Left lung (tissue), 10 donors: ENCODE results near the gene C4B. TPM values are rescaled to one million over a fixed set of nuclear protein-coding genes. Genes with fewer than 3 reads are reported as not detected.

Experiments used
- ATAC-seq: fragments of 200-7000 bp; cut with Tn5 transposase; one replicate; pipeline ENCODE4 v1.9.1; 2020; ENCODE audit warnings: moderate library complexity
- DNase-seq, 4 donors: peaks; one replicate each; pipeline ENCODE4 v3.0.0-alpha.2; 2013 to 2020
- H3K27ac ChIP-seq, 2 donors: fragments of 200-600 bp; sonication (generic) in 1 of 2; one replicate each; pipeline versions ENCODE4 v1.5.0 to v1.8.0; 2020 to 2021
- H3K27me3 ChIP-seq, 2 donors: fragments of 200-600 bp; sonication (generic) in 1 of 2; one replicate each; pipeline versions ENCODE4 v1.5.0 to v1.8.0; 2020 to 2021
- H3K36me3 ChIP-seq, 2 donors: fragments of 200-600 bp; sonication (generic) in 1 of 2; one replicate each; pipeline versions ENCODE4 v1.5.0 to v1.8.0; 2020 to 2021
- H3K4me1 ChIP-seq, 2 donors: fragments of 200-600 bp; one replicate each; pipeline ENCODE4 v1.8.0; 2021
- H3K4me3 ChIP-seq, 2 donors: fragments of 200-600 bp; sonication (generic) in 1 of 2; one replicate each; pipeline versions ENCODE4 v1.5.0 to v1.8.0; 2020 to 2021; ENCODE audit warnings: mild to moderate bottlenecking in 1 of 2
- H3K9me3 ChIP-seq, 2 donors: fragments of 200-600 bp; sonication (generic) in 1 of 2; one replicate each; pipeline versions ENCODE4 v1.5.0 to v1.8.0; 2020 to 2021
- intact Hi-C, 2 donors: fragments of 100-400 bp; cut with DNase I; formaldehyde crosslinking; loops; one replicate each; pipeline versions ENCODE4 v1.11.2 to v1.14.2; 2022
- polyA plus RNA-seq, 6 donors: library from polyadenylated mRNA; unstranded; fragments of 120-200 nt; gene quantifications; one replicate each; pipeline ENCODE4 v1.2.1, GENCODE V29; 2013; ENCODE audit not compliant: insufficient read length in 6 of 6
- total RNA-seq, 2 donors: library from RNA; stranded (reverse); fragmentation: NEBNext Ultra II Directional; extraction: Animal tissue kit (Norgen Biotek cat#: 25700); gene quantifications; one replicate each; pipeline ENCODE4 v1.2.1, GENCODE V29; 2021
- TF ChIP-seq, protein P1 (sequence below), 2 donors: fragments of 200-600 bp; sonication (generic) in 1 of 2; IDR thresholded peaks; one replicate each; pipeline versions ENCODE4 v1.5.0 to v1.8.0; 2021; ENCODE audit warnings: antibody characterized with exemption in 2 of 2
- donor health status: DM: no; HTN: yes; CAD: no.
- donor health status: DM: no; HTN: no; CAD: no.

C4B gene
- total and polyA plus RNA-seq, 8 donors: 8.2 to 101 (median 13.3) TPM

DNA sequence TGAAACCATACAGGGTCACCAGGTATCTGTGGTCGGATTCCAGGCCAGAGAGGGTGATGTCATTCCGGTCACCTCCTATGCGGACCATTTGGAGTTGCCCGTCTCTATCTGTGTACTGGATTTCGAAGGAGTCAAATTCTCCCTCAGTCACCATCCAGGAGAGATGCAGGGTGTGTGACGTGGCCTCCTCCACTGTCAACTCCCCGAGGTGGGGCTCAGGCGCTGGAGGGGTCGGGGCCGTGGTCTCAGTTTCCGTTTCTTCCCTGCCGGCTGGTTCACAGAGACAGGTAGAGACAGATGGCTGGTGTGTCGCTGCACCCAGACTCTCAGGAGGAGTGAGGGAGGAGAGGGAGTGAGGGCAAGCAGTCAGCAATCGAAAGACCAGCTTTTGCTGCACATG lies 54.3 kb downstream of the C4B start:
- H3K27ac ChIP-seq: no peak overlapping the region
- H3K27me3 ChIP-seq: no peaks in the 10 kb centered on the region
- TF ChIP-seq, protein P1, sequence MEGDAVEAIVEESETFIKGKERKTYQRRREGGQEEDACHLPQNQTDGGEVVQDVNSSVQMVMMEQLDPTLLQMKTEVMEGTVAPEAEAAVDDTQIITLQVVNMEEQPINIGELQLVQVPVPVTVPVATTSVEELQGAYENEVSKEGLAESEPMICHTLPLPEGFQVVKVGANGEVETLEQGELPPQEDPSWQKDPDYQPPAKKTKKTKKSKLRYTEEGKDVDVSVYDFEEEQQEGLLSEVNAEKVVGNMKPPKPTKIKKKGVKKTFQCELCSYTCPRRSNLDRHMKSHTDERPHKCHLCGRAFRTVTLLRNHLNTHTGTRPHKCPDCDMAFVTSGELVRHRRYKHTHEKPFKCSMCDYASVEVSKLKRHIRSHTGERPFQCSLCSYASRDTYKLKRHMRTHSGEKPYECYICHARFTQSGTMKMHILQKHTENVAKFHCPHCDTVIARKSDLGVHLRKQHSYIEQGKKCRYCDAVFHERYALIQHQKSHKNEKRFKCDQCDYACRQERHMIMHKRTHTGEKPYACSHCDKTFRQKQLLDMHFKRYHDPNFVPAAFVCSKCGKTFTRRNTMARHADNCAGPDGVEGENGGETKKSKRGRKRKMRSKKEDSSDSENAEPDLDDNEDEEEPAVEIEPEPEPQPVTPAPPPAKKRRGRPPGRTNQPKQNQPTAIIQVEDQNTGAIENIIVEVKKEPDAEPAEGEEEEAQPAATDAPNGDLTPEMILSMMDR (IDR thresholded peaks at IDR 0.05): no peak
- ATAC-seq (no peak), DNase-seq (no peak)
- H3K9me3 ChIP-seq: no peaks in the 10 kb centered on the region
- peaks cover 0 to 25% of the 10 kb centered on the region in 2 donors for H3K36me3 ChIP-seq
- H3K4me1 ChIP-seq: no peaks in the 10 kb centered on the region
- no peak overlapping the region for H3K4me3 ChIP-seq
- intact Hi-C loops: no loop called here

DNA sequence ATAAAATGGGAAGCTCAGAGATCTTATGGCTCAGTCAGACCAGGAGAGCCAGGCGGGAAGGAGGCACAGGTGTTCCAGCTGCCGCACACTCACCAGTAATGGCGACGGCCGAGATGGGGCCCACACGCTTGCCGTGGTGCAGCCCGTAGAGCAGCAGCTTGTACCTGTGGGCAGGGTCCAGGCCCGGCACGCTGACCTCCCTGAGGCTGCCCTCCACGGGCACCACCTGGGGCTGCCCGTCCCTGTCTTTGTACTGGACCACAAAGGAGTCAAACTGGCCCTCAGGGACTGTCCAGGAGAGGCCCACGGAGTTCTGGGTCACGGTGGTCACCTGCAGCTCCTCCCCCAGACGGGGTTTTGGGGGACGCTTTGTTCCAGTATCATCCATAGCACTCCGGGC lies 54.9 kb downstream of the C4B start:
- H3K4me3 ChIP-seq: no peak overlapping the region
- no peaks in the 10 kb centered on the region for H3K9me3 ChIP-seq
- H3K36me3 ChIP-seq: peaks cover 0 to 25% of the 10 kb centered on the region in 2 donors
- no peaks in the 10 kb centered on the region for H3K4me1 ChIP-seq
- TF ChIP-seq, protein P1 (IDR thresholded peaks at IDR 0.05): no peak
- DNase-seq (peak in 1 of 4 donors; percentile 74), ATAC-seq (no peak)
- H3K27me3 ChIP-seq: no peaks in the 10 kb centered on the region
- H3K27ac ChIP-seq: no peak overlapping the region
- intact Hi-C loops: no loop called here

DNA sequence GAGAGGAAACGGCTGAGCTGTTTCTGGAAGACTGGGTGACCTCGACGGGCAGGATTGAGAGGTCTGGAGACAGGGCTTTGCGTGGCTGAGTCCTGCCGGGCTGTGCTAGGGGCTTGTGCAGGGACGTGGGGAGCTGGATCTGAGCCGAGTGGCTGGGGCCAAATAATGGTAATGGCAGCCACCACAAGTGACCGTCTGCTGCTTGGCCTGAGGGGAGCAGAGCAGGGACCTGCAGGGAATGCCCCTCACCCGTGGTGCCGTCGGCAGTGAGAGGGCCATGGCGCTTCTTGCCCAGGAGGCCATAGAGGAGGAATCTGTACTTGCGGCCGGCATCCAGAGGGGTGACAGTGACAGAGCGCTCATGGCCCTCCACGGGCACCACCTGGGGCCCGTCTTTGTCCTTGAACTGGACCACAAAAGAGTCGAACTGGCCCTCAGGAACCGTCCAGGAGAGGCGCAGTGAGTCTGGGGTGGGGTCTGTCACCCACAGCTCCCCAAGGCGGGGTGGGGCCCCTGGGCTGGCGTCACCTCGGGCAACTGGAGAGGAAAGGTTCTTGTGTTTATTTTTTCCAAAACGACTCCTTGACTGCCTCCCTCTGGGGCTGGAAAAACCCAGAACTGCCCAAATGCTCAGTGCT lies 55.4 kb downstream of the C4B start:
- ATAC-seq: no peak
- H3K27ac ChIP-seq: no peak overlapping the region
- H3K9me3 ChIP-seq: no peaks in the 10 kb centered on the region
- TF ChIP-seq, protein P1 (IDR thresholded peaks at IDR 0.05): no peak
- peaks cover 0 to 25% of the 10 kb centered on the region in 2 donors for H3K36me3 ChIP-seq
- intact Hi-C loops: no loop called here
- peak in 1 of 4 donors; percentile 60 for DNase-seq
- no peaks in the 10 kb centered on the region for H3K27me3 ChIP-seq
- H3K4me3 ChIP-seq: no peak overlapping the region
- H3K4me1 ChIP-seq: no peaks in the 10 kb centered on the region

GRCh38 chr6:32070814-32071543 lies 56.4 kb downstream of the C4B start:
- ATAC-seq (no peak), DNase-seq (peak in 1 of 4 donors; percentile 41)
- intact Hi-C loops: no loop called here
- peaks cover 0 to 23% of the 10 kb centered on the region in 2 donors for H3K36me3 ChIP-seq
- TF ChIP-seq, protein P1 (IDR thresholded peaks at IDR 0.05): no peak
- H3K27me3 ChIP-seq: no peaks in the 10 kb centered on the region
- H3K27ac ChIP-seq: no peak overlapping the region
- H3K9me3 ChIP-seq: no peaks in the 10 kb centered on the region
- no peaks in the 10 kb centered on the region for H3K4me1 ChIP-seq
- no peak overlapping the region for H3K4me3 ChIP-seq

- no peak for ATAC-seq
- Histone ChIP-seq H3K4me1 (no peaks in the 10 kb centered on the region), H3K27me3 (no peaks in the 10 kb centered on the region), H3K4me3 (no peak overlapping the region), H3K9me3 (no peaks in the 10 kb centered on the region), H3K27ac (no peak overlapping the region), H3K36me3 (peaks cover 0 to 22% of the 10 kb centered on the region in 2 donors)
- TF ChIP-seq, protein P1 (IDR thresholded peaks at IDR 0.05): no peak
- no peak for DNase-seq
- intact Hi-C loops: no loop called here
Observed at GRCh38 chr6:32073101-32073500, 58.5 kb downstream of the C4B start.
